ENCODE measurements around the gene PLPP4. TPM values are rescaled to one million over a fixed set of nuclear protein-coding genes. Genes with fewer than 3 reads are reported as not detected.

Gene PLPP4
- total RNA-seq, 1 experiment from 2014 or later = not detected

- DNase-seq = peak; percentile 42
- Histone ChIP-seq H3K56ac (ENCODE audit: insufficient read length, low read depth, low read length) (no peak overlapping the region), H2BK20ac (ENCODE audit: low read depth, low read length, poor library complexity, severe bottlenecking) (no peak overlapping the region), H3K23ac (ENCODE audit: insufficient read length, low read depth, low read length) (no peak overlapping the region), H3K79me1 (ENCODE audit: insufficient read depth, low read depth, low read length, poor library complexity, severe bottlenecking) (no peaks in the 10 kb centered on the region), H4K20me1 (ENCODE audit: control insufficient read depth, insufficient read depth, insufficient read length) (no peaks in the 10 kb centered on the region), H3K9me3 (ENCODE audit: control insufficient read depth, low read depth, low read length) (no peaks in the 10 kb centered on the region), H3K14ac (ENCODE audit: insufficient read depth, low read length) (no peak overlapping the region), H2AFZ (ENCODE audit: low read length) (no peak overlapping the region), H4K5ac (ENCODE audit: insufficient read length, low read depth, low read length) (no peak overlapping the region), H2BK120ac (ENCODE audit: low read depth, low read length, poor library complexity, severe bottlenecking) (no peak overlapping the region), H3K27me3 (ENCODE audit: insufficient read depth, low read length) (no peaks in the 10 kb centered on the region), H3K27ac (ENCODE audit: insufficient read length, low read depth, low read length) (no peak overlapping the region), H4K91ac (ENCODE audit: insufficient read length, low read depth, low read length) (no peak overlapping the region), H3K4me1 (ENCODE audit: insufficient read depth, low read length) (peaks cover 6% of the 10 kb centered on the region; the same call in 1 of the 2 replicates), H3T11ph (ENCODE audit: low read length) (no peak overlapping the region), H3K79me2 (ENCODE audit: insufficient read depth, low read length) (no peaks in the 10 kb centered on the region), H3K18ac (ENCODE audit: insufficient read length, low read depth, low read length) (no peak overlapping the region), H2BK5ac (ENCODE audit: insufficient read length, low read length) (no peak overlapping the region), H2BK15ac (ENCODE audit: low read depth, low read length) (no peak overlapping the region), H3K4me2 (ENCODE audit: insufficient read depth, insufficient read length, low read length) (no peak overlapping the region), H3K9ac (ENCODE audit: extremely low read depth, insufficient read length, low read length) (no peak overlapping the region), H2BK12ac (ENCODE audit: insufficient read length, low read depth, low read length) (no peak overlapping the region), H3K4ac (ENCODE audit: low read depth, low read length) (no peak overlapping the region), H4K8ac (replicated peaks; ENCODE audit: insufficient read length, low read depth, low read length) (no peak overlapping the region), H3K23me2 (ENCODE audit: insufficient read length, low read depth, low read length, poor library complexity, severe bottlenecking) (no peaks in the 10 kb centered on the region), H2AK5ac (ENCODE audit: insufficient read length, low read length) (no peak overlapping the region)
- no CpG with 5 or more reads among the region's 3 CpGs for WGBS (ENCODE audit: extremely low coverage, insufficient read length, low lambda C conversion rate)
- Mint-ChIP-seq H3K4me3 (no peak overlapping the region; a peak in 1 of 5 replicates), H3K9me3 (no peaks in the 10 kb centered on the region; a peak in 2 of 5 replicates), H3K27me3 (ENCODE audit: low read depth) (peaks cover 16% of the 10 kb centered on the region; the same call in 1 of the 2 replicates), H3K4me1 (peaks cover 33 to 42% of the 10 kb centered on the region in 2 experiments), H3K27ac (peak overlapping the region in 2 of 3 experiments; percentile 39 to 77; a peak in 3 of 7 replicates), H3K36me3 (ENCODE audit: insufficient read depth in 1 of 3, low read depth in 3 of 3) (peaks cover 0 to 4% (median 0%) of the 10 kb centered on the region in 3 experiments; a peak in 3 of 7 replicates)
- no peak for TF ChIP-seq CTCF (conservative IDR thresholded peaks at IDR 0.05)
These were observed 48.0 kb downstream of the PLPP4 start for GRCh38 chr10:120505056-120505455.

All from H9 (cell line).